ENCODE measurements around the gene PNPT1. TPM values are rescaled to one million over a fixed set of nuclear protein-coding genes. Genes with fewer than 3 reads are reported as not detected.

PNPT1 gene
- total and polyA plus RNA-seq, 2 of the 13 experiments (the other 11 are each of a cell fraction or from before 2014, with no cell fraction given): 23.4 to 61.0 TPM

GRCh38 chr2:55617175-55618024 is 76.2 kb downstream of the PNPT1 start, which contains the start of gene PPP4R3B (continued):
- TF ChIP-seq GATA4 (IDR thresholded peaks at IDR 0.05; ENCODE audit: borderline replicate concordance, low read depth) (peak; percentile 52; the same call in 1 of the 2 replicates), ZFP36L2 (CRISPR knock-in tag; IDR thresholded peaks at IDR 0.05) (no peak), EP300 (IDR thresholded peaks at IDR 0.05; ENCODE audit: low read depth in 2 of 2, low read length in 2 of 2) (peak in 1 of 2 experiments; percentile 73; a peak in 2 of 4 replicates), EP300 (CRISPR knock-in tag; IDR thresholded peaks at IDR 0.05; ENCODE audit: borderline replicate concordance) (peak; percentile 78), ZNF350 (CRISPR knock-in tag; IDR thresholded peaks at IDR 0.05; ENCODE audit: borderline replicate concordance, low read depth) (peak; percentile 99), ARNT2 (CRISPR knock-in tag; IDR thresholded peaks at IDR 0.05; ENCODE audit: low read depth) (peak; percentile 100), CSRNP2 (CRISPR knock-in tag; conservative IDR thresholded peaks at IDR 0.05; ENCODE audit: low read depth) (no peak), DMAP1 (CRISPR knock-in tag; IDR thresholded peaks at IDR 0.05) (peak; percentile 99), PBX2 (CRISPR knock-in tag; IDR thresholded peaks at IDR 0.05) (no peak), BHLHE40 (IDR thresholded peaks at IDR 0.05; ENCODE audit: low read length) (peak; percentile 87), ELF4 (CRISPR knock-in tag; IDR thresholded peaks at IDR 0.05; ENCODE audit: borderline replicate concordance) (peak; percentile 100), TOE1 (CRISPR knock-in tag; IDR thresholded peaks at IDR 0.05) (no peak), ZNF121 (CRISPR knock-in tag; IDR thresholded peaks at IDR 0.05) (0 out of 2 replicates have a peak, but pooled peaks have one; percentile 14), REPIN1 (CRISPR knock-in tag; IDR thresholded peaks at IDR 0.05; ENCODE audit: borderline replicate concordance, low read depth) (peak; percentile 99), ZNF83 (CRISPR knock-in tag; IDR thresholded peaks at IDR 0.05; ENCODE audit: borderline replicate concordance) (peak; percentile 88), RAD21 (CRISPR knock-in tag; IDR thresholded peaks at IDR 0.05) (peak; percentile 39; the same call in 1 of the 2 replicates), RBM22 (optimal IDR thresholded peaks at IDR 0.05; ENCODE audit: low read length) (peak; percentile 60), FOXC1 (CRISPR knock-in tag; IDR thresholded peaks at IDR 0.05; ENCODE audit: borderline replicate concordance) (peak; percentile 95), RNF2 (conservative IDR thresholded peaks at IDR 0.05; ENCODE audit: low read depth) (no peak), U2AF1 (optimal IDR thresholded peaks at IDR 0.05; ENCODE audit: low read depth, low read length) (peak; percentile 15), PHB2 (IDR thresholded peaks at IDR 0.05; ENCODE audit: partially characterized antibody) (no peak), ESRRA (CRISPR knock-in tag; IDR thresholded peaks at IDR 0.05; ENCODE audit: low read depth) (peak; percentile 14; the same call in 1 of the 2 replicates), SNAI1 (CRISPR knock-in tag; IDR thresholded peaks at IDR 0.05; ENCODE audit: borderline replicate concordance) (peak; percentile 94), ZNF484 (CRISPR knock-in tag; IDR thresholded peaks at IDR 0.05; ENCODE audit: borderline replicate concordance, low read depth) (no peak; the same call in 1 of the 2 replicates), ZNF275 (CRISPR knock-in tag; IDR thresholded peaks at IDR 0.05; ENCODE audit: borderline replicate concordance) (peak; percentile 97; the same call in 1 of the 2 replicates), ATRX (CRISPR knock-in tag; IDR thresholded peaks at IDR 0.05; ENCODE audit: borderline replicate concordance) (no peak), ERF (CRISPR knock-in tag; IDR thresholded peaks at IDR 0.05) (peak; percentile 99), RXRA (CRISPR knock-in tag; IDR thresholded peaks at IDR 0.05) (peak; percentile 94)
